ENCODE results near the gene RBBP8. TPM values are rescaled to one million over a fixed set of nuclear protein-coding genes. Genes with fewer than 3 reads are reported as not detected.

The RBBP8 gene
- total RNA-seq, 1 experiment from 2014 or later = 65.2 TPM

DNA sequence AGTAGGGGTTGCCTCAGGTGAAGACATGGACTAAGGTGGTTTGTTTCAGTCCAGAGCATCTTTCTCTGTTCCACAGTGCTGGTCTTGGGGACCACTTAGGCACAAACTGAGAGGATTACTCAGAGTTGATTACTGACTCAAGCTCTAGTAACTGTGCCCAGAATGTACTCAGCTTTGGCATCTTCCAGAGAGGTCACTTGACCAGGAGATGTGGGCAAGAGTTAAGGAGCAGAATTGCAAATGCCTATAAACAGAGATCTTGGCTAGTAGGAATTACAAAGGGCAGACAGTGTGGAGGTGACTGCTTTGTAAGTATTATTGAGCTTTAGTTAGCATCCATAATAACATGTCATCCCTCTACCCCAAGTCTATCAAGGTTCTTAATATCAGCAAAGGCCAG, 109.0 kb downstream of the RBBP8 start:
- H4K91ac ChIP-seq (ENCODE audit: insufficient read length, low read depth, low read length) = no peak overlapping the region
- H2AK5ac ChIP-seq (ENCODE audit: insufficient read length, low read length) = no peak overlapping the region
- no peak overlapping the region for H2AFZ ChIP-seq (ENCODE audit: low read length)
- H3K4me1 ChIP-seq (ENCODE audit: insufficient read depth, low read length) = no peaks in the 10 kb centered on the region; the same call in 1 of the 2 replicates
- no peaks in the 10 kb centered on the region for H3K9me3 ChIP-seq (ENCODE audit: control insufficient read depth, low read depth, low read length)
- no peak overlapping the region for H2BK20ac ChIP-seq (ENCODE audit: low read depth, low read length, poor library complexity, severe bottlenecking)
- no peak overlapping the region for H2BK5ac ChIP-seq (ENCODE audit: insufficient read length, low read length)
- H2BK120ac ChIP-seq (ENCODE audit: low read depth, low read length, poor library complexity, severe bottlenecking) = no peak overlapping the region
- Mint-ChIP-seq H3K4me1 (peaks cover 9 to 17% of the 10 kb centered on the region in 2 experiments), H3K27ac (no peak overlapping the region), H3K4me3 (no peak overlapping the region), H3K36me3 (ENCODE audit: insufficient read depth in 1 of 3, low read depth in 3 of 3) (peaks cover 0 to 5% (median 2%) of the 10 kb centered on the region in 3 experiments; a peak in 5 of 7 replicates), H3K27me3 (ENCODE audit: low read depth) (no peaks in the 10 kb centered on the region; the same call in 1 of the 2 replicates), H3K9me3 (peaks cover 0 to 7% of the 10 kb centered on the region in 2 experiments; a peak in 3 of 5 replicates)
- H2BK15ac ChIP-seq (ENCODE audit: low read depth, low read length) = no peak overlapping the region
- no peak overlapping the region for H4K8ac ChIP-seq (replicated peaks; ENCODE audit: insufficient read length, low read depth, low read length)
- DNase-seq = no peak
- H3K27me3 ChIP-seq (ENCODE audit: insufficient read depth, low read length) = no peaks in the 10 kb centered on the region; the same call in 1 of the 2 replicates
- no peaks in the 10 kb centered on the region for H4K20me1 ChIP-seq (ENCODE audit: control insufficient read depth, insufficient read depth, insufficient read length)
- H3K9ac ChIP-seq (ENCODE audit: extremely low read depth, insufficient read length, low read length) = no peak overlapping the region
- no peaks in the 10 kb centered on the region for H3K79me1 ChIP-seq (ENCODE audit: insufficient read depth, low read depth, low read length, poor library complexity, severe bottlenecking)
- no peak overlapping the region for H2BK12ac ChIP-seq (ENCODE audit: insufficient read length, low read depth, low read length)
- no peak overlapping the region for H3T11ph ChIP-seq (ENCODE audit: low read length)
- no peak overlapping the region for H3K56ac ChIP-seq (ENCODE audit: insufficient read length, low read depth, low read length)
- TF ChIP-seq, protein P1, sequence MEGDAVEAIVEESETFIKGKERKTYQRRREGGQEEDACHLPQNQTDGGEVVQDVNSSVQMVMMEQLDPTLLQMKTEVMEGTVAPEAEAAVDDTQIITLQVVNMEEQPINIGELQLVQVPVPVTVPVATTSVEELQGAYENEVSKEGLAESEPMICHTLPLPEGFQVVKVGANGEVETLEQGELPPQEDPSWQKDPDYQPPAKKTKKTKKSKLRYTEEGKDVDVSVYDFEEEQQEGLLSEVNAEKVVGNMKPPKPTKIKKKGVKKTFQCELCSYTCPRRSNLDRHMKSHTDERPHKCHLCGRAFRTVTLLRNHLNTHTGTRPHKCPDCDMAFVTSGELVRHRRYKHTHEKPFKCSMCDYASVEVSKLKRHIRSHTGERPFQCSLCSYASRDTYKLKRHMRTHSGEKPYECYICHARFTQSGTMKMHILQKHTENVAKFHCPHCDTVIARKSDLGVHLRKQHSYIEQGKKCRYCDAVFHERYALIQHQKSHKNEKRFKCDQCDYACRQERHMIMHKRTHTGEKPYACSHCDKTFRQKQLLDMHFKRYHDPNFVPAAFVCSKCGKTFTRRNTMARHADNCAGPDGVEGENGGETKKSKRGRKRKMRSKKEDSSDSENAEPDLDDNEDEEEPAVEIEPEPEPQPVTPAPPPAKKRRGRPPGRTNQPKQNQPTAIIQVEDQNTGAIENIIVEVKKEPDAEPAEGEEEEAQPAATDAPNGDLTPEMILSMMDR (conservative IDR thresholded peaks at IDR 0.05) = no peak
- H3K4ac ChIP-seq (ENCODE audit: low read depth, low read length) = no peak overlapping the region
- H3K27ac ChIP-seq (ENCODE audit: insufficient read length, low read depth, low read length) = no peak overlapping the region
- H3K4me2 ChIP-seq (ENCODE audit: insufficient read depth, insufficient read length, low read length) = no peak overlapping the region
- H4K5ac ChIP-seq (ENCODE audit: insufficient read length, low read depth, low read length) = no peak overlapping the region
- no peak overlapping the region for H3K23ac ChIP-seq (ENCODE audit: insufficient read length, low read depth, low read length)
- H3K79me2 ChIP-seq (ENCODE audit: insufficient read depth, low read length) = no peaks in the 10 kb centered on the region
- H3K23me2 ChIP-seq (ENCODE audit: insufficient read length, low read depth, low read length, poor library complexity, severe bottlenecking) = no peaks in the 10 kb centered on the region
- H3K14ac ChIP-seq (ENCODE audit: insufficient read depth, low read length) = no peak overlapping the region
- no peak overlapping the region for H3K18ac ChIP-seq (ENCODE audit: insufficient read length, low read depth, low read length)

Measured in H9 (cell line).